ENCODE data around the gene POLD3.

GRCh38 chr11:74559934-74560309 lies 32.5 kb upstream of the POLD3 start:
- no peak for TF ChIP-seq CTCF (IDR thresholded peaks at IDR 0.05)
- TF ChIP-seq POLR2A (IDR thresholded peaks at IDR 0.05): no peak

Data from gastroesophageal sphincter (tissue), 3 donors.